COLO668 (cell line): Measurements from ENCODE around the gene GPR18.
"Not testable (repeated sequence)": the region's sequence is repeated elsewhere in the genome, so short reads cannot be mapped to it uniquely, and the experiment has no call there.

Experiments
- DNase-seq: peaks from one replicate; lab custom pipeline; 2025; ENCODE audit not compliant: unreplicated experiment; lab: John Stamatoyannopoulos, UW

The GPR18 gene

GRCh38 chr13:99268822-99269221 is 10.6 kb upstream of the GPR18 start:
- no peak for DNase-seq

GRCh38 chr13:99267927-99268326 is 9.7 kb upstream of the GPR18 start:
- DNase-seq: no peak

- DNase-seq: no peak
These were observed 8.6 kb upstream of the GPR18 start for GRCh38 chr13:99266827-99267226.

- no peak for DNase-seq
These were observed 7.7 kb upstream of the GPR18 start for GRCh38 chr13:99265821-99266426.

GRCh38 chr13:99265162-99265800 is 7.1 kb upstream of the GPR18 start:
- DNase-seq: no peak

- DNase-seq: no peak
These were observed 5.9 kb upstream of the GPR18 start for GRCh38 chr13:99264051-99264450.

DNA sequence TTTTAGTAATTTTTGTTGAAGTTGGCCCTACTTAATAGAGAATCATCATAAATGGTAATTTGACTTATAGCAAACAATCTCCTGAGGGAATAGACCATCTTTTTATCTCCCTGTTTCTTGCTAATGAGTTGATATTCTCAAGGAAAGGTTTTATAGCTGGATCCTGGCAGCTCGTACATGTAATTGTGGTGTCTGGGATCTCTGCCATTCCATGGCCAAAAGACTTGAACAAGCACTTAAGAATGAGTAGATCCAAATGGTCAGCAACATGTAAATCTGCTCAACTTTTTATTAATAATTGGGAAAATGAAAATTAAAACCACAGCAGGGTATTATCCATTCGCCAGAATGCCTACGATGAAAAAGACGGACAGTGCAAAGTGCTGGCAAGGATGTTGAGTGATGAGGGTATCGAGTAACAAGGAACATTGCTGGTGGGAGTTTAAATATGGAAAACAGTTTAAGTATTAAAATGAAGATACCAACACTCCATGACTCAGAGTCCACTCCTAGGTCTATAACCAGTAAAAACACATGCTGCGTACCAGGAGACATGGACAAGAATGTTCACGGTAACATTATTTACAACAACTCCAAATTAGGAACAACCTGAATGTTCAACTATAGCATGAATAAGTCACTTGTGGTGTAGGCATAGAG is 5.1 kb upstream of the GPR18 start:
- no peak for DNase-seq

- DNase-seq: no peak
These were observed 2.9 kb upstream of the GPR18 start for GRCh38 chr13:99261059-99261458.

GRCh38 chr13:99260216-99260615 is 2.0 kb upstream of the GPR18 start:
- DNase-seq: no peak

- DNase-seq: no peak
These were observed 767 bp upstream of the GPR18 start for GRCh38 chr13:99258946-99259345.

- DNase-seq: no peak
These were observed 888 bp downstream of the GPR18 start for GRCh38 chr13:99257291-99257690.

GRCh38 chr13:99256709-99257108 is 1.5 kb downstream of the GPR18 start:
- DNase-seq: no peak

- no peak for DNase-seq
These were observed 1.9 kb downstream of the GPR18 start for GRCh38 chr13:99256283-99256682.

DNA sequence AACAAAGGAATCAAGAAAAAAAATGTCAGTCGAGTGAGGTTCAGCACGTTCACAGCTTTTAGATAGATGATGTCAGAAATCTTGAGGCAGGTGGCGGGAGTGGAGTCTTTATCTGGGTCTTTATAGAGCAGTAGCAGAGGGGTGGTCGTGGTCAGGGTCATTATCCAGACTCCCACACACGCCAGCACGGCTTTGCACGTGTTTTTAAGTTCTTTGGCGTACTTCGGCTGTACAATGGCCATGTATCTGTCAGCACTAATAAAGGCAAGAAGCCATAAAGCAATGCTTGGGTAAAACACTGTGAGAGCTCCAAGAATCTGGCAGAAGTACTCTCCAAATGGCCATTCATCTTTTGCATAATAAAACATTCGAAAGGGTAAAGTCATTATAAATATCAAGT is 2.9 kb downstream of the GPR18 start:
- no peak for DNase-seq

GRCh38 chr13:99254830-99255229 is 3.3 kb downstream of the GPR18 start:
- DNase-seq: no peak

DNA sequence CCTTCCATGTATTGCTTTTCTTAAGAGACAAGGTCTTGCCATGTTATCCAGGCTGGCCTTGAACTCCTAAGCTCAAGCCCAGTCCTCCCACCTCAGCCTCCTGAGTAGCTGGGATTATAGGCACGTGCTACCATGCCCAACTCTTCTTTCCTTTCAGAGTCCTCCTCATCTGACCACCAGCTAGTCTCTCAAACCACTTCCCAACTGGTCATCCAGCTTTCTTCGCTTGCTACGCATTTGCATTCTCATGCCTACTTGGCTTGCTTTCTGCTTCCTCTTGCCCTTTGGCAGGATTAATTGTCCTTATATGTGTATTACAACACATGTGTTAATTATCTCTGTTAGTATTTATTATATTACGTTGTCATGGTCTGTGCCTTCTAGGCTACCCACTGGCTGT is 6.3 kb downstream of the GPR18 start:
- DNase-seq: no peak

DNA sequence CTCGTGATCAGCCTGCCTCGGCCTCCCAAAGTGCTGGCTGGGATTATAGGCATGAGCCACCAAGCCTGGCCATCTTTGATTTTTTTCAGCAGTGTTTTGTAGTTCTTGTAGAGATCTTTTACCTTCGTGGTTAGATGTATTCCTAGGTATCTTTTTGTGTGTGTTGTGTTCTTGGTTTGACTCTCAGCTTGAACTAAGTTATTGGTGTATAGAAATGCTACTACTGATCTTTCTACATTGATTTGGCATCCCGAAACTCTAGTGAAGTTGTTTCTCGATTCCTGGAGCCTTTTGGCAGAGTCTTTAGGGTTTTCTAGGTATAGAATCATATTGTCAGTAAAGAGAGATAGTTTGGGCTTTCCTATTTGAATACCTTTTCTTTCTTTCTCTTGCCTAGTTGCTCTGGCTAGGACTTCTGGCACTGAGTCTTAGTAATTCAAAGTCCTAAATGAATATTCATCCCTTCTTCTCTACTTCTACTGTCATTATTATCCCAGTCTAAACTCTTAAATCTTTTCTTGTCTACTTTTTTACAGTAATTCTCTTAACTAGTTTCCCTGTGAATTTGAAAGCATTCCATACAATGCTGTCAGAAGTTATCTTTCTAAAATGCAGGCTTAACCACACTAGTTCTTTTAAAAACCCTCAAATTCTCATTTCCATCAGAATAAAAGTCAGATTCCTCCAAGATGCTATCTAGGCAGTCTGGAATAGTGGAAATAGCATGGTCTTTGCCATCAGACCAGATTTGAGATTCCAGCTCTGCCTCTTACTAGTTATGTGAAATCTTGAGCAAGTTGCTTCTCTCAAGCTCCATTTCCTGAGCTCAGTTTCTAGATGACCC is 7.0 kb downstream of the GPR18 start:
- no peak for DNase-seq

GRCh38 chr13:99249606-99250005 is 8.6 kb downstream of the GPR18 start:
- not testable (repeated sequence) for DNase-seq

DNA sequence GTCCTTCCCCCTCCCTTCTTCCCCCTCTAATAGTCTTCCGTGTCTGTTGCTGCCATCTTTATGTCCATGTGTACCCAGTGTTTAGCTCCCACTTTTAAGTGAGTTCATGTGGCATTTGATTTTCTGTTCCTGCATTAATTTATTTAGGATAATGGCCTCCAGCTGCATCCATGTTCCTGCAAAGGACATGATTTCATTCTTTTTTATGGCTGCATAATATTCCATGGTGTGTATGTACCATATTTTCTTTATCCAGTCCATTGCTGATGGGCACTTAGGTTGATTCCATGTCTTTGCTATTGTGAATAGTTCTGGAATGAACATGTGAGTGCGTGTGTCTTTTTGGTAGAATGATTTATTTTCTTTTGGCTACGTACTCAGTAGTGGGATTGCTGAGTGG is 9.0 kb downstream of the GPR18 start:
- not testable (repeated sequence) for DNase-seq

- DNase-seq: no peak
These were observed 12.1 kb downstream of the GPR18 start for GRCh38 chr13:99246100-99246499.

GRCh38 chr13:99237981-99238662 is 20.1 kb downstream of the GPR18 start:
- DNase-seq: no peak
